Activated CD4-positive, alpha-beta memory T cell treated with anti-CD3 and anti-CD28 coated beads, Interleukin-2, amount 10 ng/mL, durations not matched to agents 7 days and 5 days (primary cell): ENCODE data around the gene FANCG. TPM values are rescaled to one million over a fixed set of nuclear protein-coding genes. Genes with fewer than 3 reads are reported as not detected.

Experiments used
- CTCF ChIA-PET: fragments of 350-600 bp; sonication (Branson Sonifier 250); formaldehyde crosslinking; loops from one replicate; lab custom pipeline; 2021; ENCODE audit warnings: antibody characterized with exemption, inconsistent platforms; lab: Charles Lee
- POLR2A ChIA-PET: fragments of 350-600 bp; sonication (Branson Sonifier 250); formaldehyde crosslinking; loops from one replicate; lab custom pipeline; 2021; ENCODE audit warnings: antibody characterized with exemption; lab: Charles Lee
- DNase-seq: peaks from one replicate; pipeline ENCODE4 v3.0.0-alpha.2; 2020
- H3K27ac Mint-ChIP-seq: one replicate; pipeline ENCODE4 v1.8.0; 2021; ENCODE audit warnings: mild to moderate bottlenecking, mixed read lengths
- H3K27me3 Mint-ChIP-seq: one replicate; pipeline ENCODE4 v1.8.0; 2021; ENCODE audit warnings: mixed read lengths
- H3K36me3 Mint-ChIP-seq: one replicate; pipeline ENCODE4 v1.8.0; 2021; ENCODE audit warnings: low read depth, mixed read lengths
- H3K4me1 Mint-ChIP-seq: one replicate; pipeline ENCODE4 v1.8.0; 2021; ENCODE audit warnings: mixed read lengths
- H3K4me3 Mint-ChIP-seq: one replicate; pipeline ENCODE4 v1.8.0; 2021; ENCODE audit warnings: mild to moderate bottlenecking, mixed read lengths
- H3K9me3 Mint-ChIP-seq: one replicate; pipeline ENCODE4 v1.8.0; 2021; ENCODE audit warnings: mixed read lengths
- total RNA-seq, 2 experiments: library from RNA; stranded (reverse); gene quantifications; one replicate each; pipeline ENCODE4 v1.2.3, GENCODE V29; 2021

The FANCG gene
- total RNA-seq, 2 experiments from 2014 or later: 97.0 to 100 TPM

- Mint-ChIP-seq H3K27me3 (no peaks in the 10 kb centered on the region), H3K4me1 (peaks cover 72% of the 10 kb centered on the region), H3K27ac (peak overlapping the region; percentile 95), H3K36me3 (peaks cover 72% of the 10 kb centered on the region), H3K9me3 (no peaks in the 10 kb centered on the region), H3K4me3 (peak overlapping the region; percentile 89)
- ChIA-PET CTCF (interaction anchor here (0.9 to 1.0 kb wide), 2 partner anchors 30 to 186 kb away, joined by 3 to 4 read pairs; partner anchors contain the start of gene STOML2), POLR2A (interaction anchor here (0.9 to 2.5 kb wide), 2 partner anchors 20 to 41 kb away, joined by 4 to 28 read pairs; partner anchors contain the start of gene ATOSB)
- no peak for DNase-seq
Measured at GRCh38 chr9:35073279-35073612, 6.5 kb downstream of the FANCG start.

GRCh38 chr9:35072461-35073278 lies 7.1 kb downstream of the FANCG start, which contains the start of gene VCP:
VCP (minus strand) TSS chr9:35072625; CDS start chr9:35072353, 272 bp downstream.
- POLR2A ChIA-PET: interaction anchor here (0.6 to 9.3 kb wide), 15 partner anchors 8 to 672 kb away, joined by 3 to 136 read pairs (median 11); partner anchors contain the start of genes ATOSB, CCDC107, DNAJB5 and FANCG

GRCh38 chr9:35071814-35072460 lies 7.8 kb downstream of the FANCG start:
- CTCF ChIA-PET: interaction anchor here (0.6 to 5.2 kb wide), 16 partner anchors 8 to 660 kb away, joined by 3 to 28 read pairs (median 4); partner anchors contain the start of genes ATOSB, CREB3, FANCG and PIGO
- peaks cover 75% of the 10 kb centered on the region for H3K36me3 Mint-ChIP-seq
- no peaks in the 10 kb centered on the region for H3K27me3 Mint-ChIP-seq
- H3K9me3 Mint-ChIP-seq: no peaks in the 10 kb centered on the region
- peak overlapping the region; percentile 95 for H3K27ac Mint-ChIP-seq
- peak overlapping the region; percentile 89 for H3K4me3 Mint-ChIP-seq
- H3K4me1 Mint-ChIP-seq: peaks cover 71% of the 10 kb centered on the region
- peak; percentile 79 for DNase-seq
- POLR2A ChIA-PET: interaction anchor here (0.6 to 9.3 kb wide), 20 partner anchors 9 to 1053 kb away, joined by 3 to 136 read pairs (median 8); partner anchors contain the start of genes ATOSB, CCDC107, DNAJB5 and FANCG

More at GRCh38 chr9:35072461-35073278, 7.1 kb downstream of the FANCG start, which contains the start of gene VCP:
- Mint-ChIP-seq H3K27ac (peak within 1 kb of the TSS; percentile 95), H3K4me1 (peaks cover 72% of the 10 kb centered on the region), H3K4me3 (peak within 1 kb of the TSS; percentile 89), H3K9me3 (no peaks in the 10 kb centered on the region), H3K36me3 (peaks cover 73% of the 10 kb centered on the region), H3K27me3 (no peaks in the 10 kb centered on the region)
- CTCF ChIA-PET: interaction anchor here (0.6 to 5.2 kb wide), 15 partner anchors 7 to 187 kb away, joined by 3 to 28 read pairs (median 4); partner anchors contain the start of genes ATOSB, FANCG, PIGO and STOML2
- DNase-seq: peak; percentile 98

- peak overlapping the region; percentile 89 for H3K4me3 Mint-ChIP-seq
Measured at GRCh38 chr9:35070823-35071813, 8.6 kb downstream of the FANCG start.

GRCh38 chr9:35069020-35069419 lies 10.7 kb downstream of the FANCG start:
- CTCF ChIA-PET: interaction anchor here (0.6 to 5.2 kb wide), 4 partner anchors 11 to 170 kb away, joined by 3 to 28 read pairs (median 10); no protein-coding TSS in a partner anchor
- H3K36me3 Mint-ChIP-seq: peaks cover 73% of the 10 kb centered on the region
- H3K27ac Mint-ChIP-seq: no peak overlapping the region
- H3K27me3 Mint-ChIP-seq: no peaks in the 10 kb centered on the region
- no peak for DNase-seq
- peaks cover 58% of the 10 kb centered on the region for H3K4me1 Mint-ChIP-seq
- POLR2A ChIA-PET: interaction anchor here (1.4 to 9.3 kb wide), 3 partner anchors 12 to 45 kb away, joined by 3 to 136 read pairs (median 65); partner anchors contain the start of genes FANCG and PIGO
- peak overlapping the region; percentile 23 for H3K4me3 Mint-ChIP-seq
- H3K9me3 Mint-ChIP-seq: no peaks in the 10 kb centered on the region

More at GRCh38 chr9:35070823-35071813, 8.6 kb downstream of the FANCG start:
- ChIA-PET CTCF (interaction anchor here (0.6 to 5.2 kb wide), 14 partner anchors 9 to 661 kb away, joined by 3 to 28 read pairs (median 4); partner anchors contain the start of genes ATOSB, CREB3 and FANCG), POLR2A (interaction anchor here (0.6 to 9.3 kb wide), 20 partner anchors 10 to 1054 kb away, joined by 3 to 136 read pairs (median 8); partner anchors contain the start of genes ATOSB, CCDC107, DNAJB5 and FANCG)
- peaks cover 76% of the 10 kb centered on the region for H3K36me3 Mint-ChIP-seq
- H3K4me1 Mint-ChIP-seq: peaks cover 69% of the 10 kb centered on the region
- peak overlapping the region; percentile 95 for H3K27ac Mint-ChIP-seq
- no peaks in the 10 kb centered on the region for H3K9me3 Mint-ChIP-seq
- H3K27me3 Mint-ChIP-seq: no peaks in the 10 kb centered on the region
- no peak for DNase-seq

- H3K4me1 Mint-ChIP-seq: peaks cover 44% of the 10 kb centered on the region
- no peak for DNase-seq
- no peaks in the 10 kb centered on the region for H3K9me3 Mint-ChIP-seq
- peaks cover 79% of the 10 kb centered on the region for H3K36me3 Mint-ChIP-seq
- ChIA-PET CTCF (interaction anchor here (1.3 to 1.6 kb wide), 2 partner anchors 15 to 29 kb away, joined by 6 to 10 read pairs; partner anchors contain the start of gene PIGO), POLR2A (interaction anchor here (0.7 to 9.3 kb wide), 3 partner anchors 14 to 31 kb away, joined by 3 to 136 read pairs (median 3); partner anchors contain the start of gene FANCG)
- H3K27me3 Mint-ChIP-seq: no peaks in the 10 kb centered on the region
- no peak overlapping the region for H3K4me3 Mint-ChIP-seq
- no peak overlapping the region for H3K27ac Mint-ChIP-seq
Measured at GRCh38 chr9:35067056-35067455, 12.7 kb downstream of the FANCG start.

- ChIA-PET CTCF (interaction anchor here (1.5 kb wide), 1 partner anchor 10 kb away, joined by 3 read pairs; no protein-coding TSS in a partner anchor), POLR2A (interaction anchor here (4.3 kb wide), 1 partner anchor 11 kb away, joined by 23 read pairs; the partner anchor contains the start of gene VCP)
- Mint-ChIP-seq H3K9me3 (no peaks in the 10 kb centered on the region), H3K4me1 (peaks cover 2% of the 10 kb centered on the region), H3K27ac (no peak overlapping the region), H3K27me3 (no peaks in the 10 kb centered on the region), H3K36me3 (peaks cover 93% of the 10 kb centered on the region), H3K4me3 (no peak overlapping the region)
- no peak for DNase-seq
Measured at GRCh38 chr9:35060548-35061207, 19.1 kb downstream of the FANCG start.

GRCh38 chr9:35059438-35059837 lies 20.3 kb downstream of the FANCG start:
- Mint-ChIP-seq H3K27ac (no peak overlapping the region), H3K4me1 (no peaks in the 10 kb centered on the region), H3K36me3 (peaks cover 92% of the 10 kb centered on the region), H3K4me3 (no peak overlapping the region), H3K27me3 (no peaks in the 10 kb centered on the region), H3K9me3 (no peaks in the 10 kb centered on the region)
- ChIA-PET POLR2A (interaction anchor here (1.2 to 4.3 kb wide), 3 partner anchors 12 to 21 kb away, joined by 3 to 23 read pairs (median 5); partner anchors contain the start of genes FANCG and VCP), CTCF (interaction anchor here (1.5 kb wide), 1 partner anchor 8 kb away, joined by 3 read pairs; no protein-coding TSS in a partner anchor)
- no peak for DNase-seq

GRCh38 chr9:35057271-35057620 lies 22.5 kb downstream of the FANCG start:
- POLR2A ChIA-PET: interaction anchor here (1.0 to 1.4 kb wide), 2 partner anchors 10 to 13 kb away, joined by 3 read pairs; no protein-coding TSS in a partner anchor

GRCh38 chr9:35056571-35057270 lies 23.0 kb downstream of the FANCG start:
- H3K27ac Mint-ChIP-seq: no peak overlapping the region
- CTCF ChIA-PET: no interaction called here
- POLR2A ChIA-PET: interaction anchor here (1.0 to 1.4 kb wide), 2 partner anchors 9 to 14 kb away, joined by 3 read pairs; no protein-coding TSS in a partner anchor
- no peaks in the 10 kb centered on the region for H3K27me3 Mint-ChIP-seq
- H3K4me1 Mint-ChIP-seq: no peaks in the 10 kb centered on the region
- no peak for DNase-seq
- no peak overlapping the region for H3K4me3 Mint-ChIP-seq
- peaks cover 82% of the 10 kb centered on the region for H3K36me3 Mint-ChIP-seq
- H3K9me3 Mint-ChIP-seq: no peaks in the 10 kb centered on the region

More at GRCh38 chr9:35057271-35057620, 22.5 kb downstream of the FANCG start:
- peaks cover 87% of the 10 kb centered on the region for H3K36me3 Mint-ChIP-seq
- no peaks in the 10 kb centered on the region for H3K27me3 Mint-ChIP-seq
- no peak overlapping the region for H3K4me3 Mint-ChIP-seq
- DNase-seq: no peak
- CTCF ChIA-PET: no interaction called here
- H3K27ac Mint-ChIP-seq: no peak overlapping the region
- H3K4me1 Mint-ChIP-seq: no peaks in the 10 kb centered on the region
- H3K9me3 Mint-ChIP-seq: no peaks in the 10 kb centered on the region
